ENCODE results near the gene CAV3. TPM values are rescaled to one million over a fixed set of nuclear protein-coding genes. Genes with fewer than 3 reads are reported as not detected.

Gene CAV3
- total and polyA plus RNA-seq, 10 of the 15 experiments (the other 5 are each of a cell fraction or from before 2014, with no cell fraction given), result not detected

- Histone ChIP-seq H3K79me2 (ENCODE audit: control insufficient read depth, insufficient read depth, low read length) (no peaks in the 10 kb centered on the region), H3K4me2 (ENCODE audit: control insufficient read depth, insufficient read depth) (no peak overlapping the region), H3K9ac (ENCODE audit: control insufficient read depth, insufficient read depth, low read length) (no peak overlapping the region), H3K9me3 (replicated peaks; ENCODE audit: control insufficient read depth, insufficient read depth, low read length) (no peaks in the 10 kb centered on the region), H3K36me3 (ENCODE audit: control insufficient read depth in 2 of 2, insufficient read depth in 2 of 2, low read length in 1 of 2) (peaks cover 0 to 1% of the 10 kb centered on the region in 2 experiments; a peak in 1 of 4 replicates), H3K27ac (ENCODE audit: control insufficient read depth, insufficient read depth) (no peak overlapping the region), H2AFZ (ENCODE audit: control insufficient read depth, low read depth, low read length) (no peak overlapping the region), H3K27me3 (replicated peaks in 1 of 2; ENCODE audit: control insufficient read depth in 2 of 2, insufficient read depth in 2 of 2, low read length in 1 of 2) (no peaks in the 10 kb centered on the region), H3K4me1 (ENCODE audit: control insufficient read depth, insufficient read depth, low read length) (no peaks in the 10 kb centered on the region; the same call in 1 of the 2 replicates), H4K20me1 (ENCODE audit: control insufficient read depth, insufficient read depth) (no peaks in the 10 kb centered on the region), H3K4me3 (no peak overlapping the region)
- ATAC-seq (no peak), FAIRE-seq (no peak), DNase-seq (ENCODE audit: low read depth, low spot score) (no peak)
- WGBS (ENCODE audit: insufficient coverage, insufficient replicate concordance, low lambda C conversion rate, missing lambda C conversion rate), result 61% methylated on average over 5 of the region's 5 CpGs
- CTCF ChIA-PET, result interaction anchor here (1.4 to 5.0 kb wide), 2 partner anchors 8 to 98 kb away, joined by 4 to 38 read pairs; partner anchors contain the start of gene OXTR
- in situ Hi-C loops (cut with MboI) (no loop called here), intact Hi-C loops (cut with micrococcal nuclease; ENCODE audit: unreplicated experiment) (no loop called here)
- BruUV-seq (replicated peaks), result no TSS peak
- SMC1A ChIA-PET (ENCODE audit: uncharacterized antibody, unreplicated experiment), result interaction anchor here (1.2 kb wide), 1 partner anchor 59 kb away, joined by 3 read pairs; no protein-coding TSS in a partner anchor
- RAD21 ChIA-PET (ENCODE audit: unreplicated experiment), result no interaction called here
- POLR2A ChIA-PET, result no interaction called here
- TF ChIP-seq CREB1 (IDR thresholded peaks at IDR 0.05; ENCODE audit: low read depth) (no peak), CHD2 (IDR thresholded peaks at IDR 0.05; ENCODE audit: borderline replicate concordance, low read depth, low read length) (no peak), NKRF (conservative IDR thresholded peaks at IDR 0.05) (no peak), IKZF1 (conservative IDR thresholded peaks at IDR 0.05) (no peak), WRNIP1 (IDR thresholded peaks at IDR 0.05; ENCODE audit: borderline replicate concordance, low read depth, low read length) (no peak), JUNB (IDR thresholded peaks at IDR 0.05) (no peak), MEF2A (IDR thresholded peaks at IDR 0.05; ENCODE audit: insufficient read depth, low read depth, low read length) (no peak), KDM1A (IDR thresholded peaks at IDR 0.05; ENCODE audit: borderline replicate concordance) (no peak), EGR1 (IDR thresholded peaks at IDR 0.05; ENCODE audit: borderline replicate concordance in 1 of 2, low read depth in 2 of 2, low read length in 2 of 2) (no peak), POLR2AphosphoS2 (IDR thresholded peaks at IDR 0.05; ENCODE audit: low read depth, low read length) (no peak), RFX5 (IDR thresholded peaks at IDR 0.05; ENCODE audit: low read depth, low read length) (no peak)
- TF ChIP-seq, protein P1, sequence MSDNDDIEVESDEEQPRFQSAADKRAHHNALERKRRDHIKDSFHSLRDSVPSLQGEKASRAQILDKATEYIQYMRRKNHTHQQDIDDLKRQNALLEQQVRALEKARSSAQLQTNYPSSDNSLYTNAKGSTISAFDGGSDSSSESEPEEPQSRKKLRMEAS (IDR thresholded peaks at IDR 0.05; ENCODE audit: low read depth, low read length), result no peak
Observed at GRCh38 chr3:8761866-8762265, 28.3 kb downstream of the CAV3 start.
